T1000 (cell line): ENCODE data around the gene DOK6.
"Not testable (repeated sequence)": the region's sequence is repeated elsewhere in the genome, so short reads cannot be mapped to it uniquely, and the experiment has no call there.

Source experiments
- DNase-seq: peaks from one replicate; lab custom pipeline; 2025; ENCODE audit warnings: mixed read lengths; lab: John Stamatoyannopoulos, UW

The DOK6 gene

GRCh38 chr18:69400253-69400975 is at the start of gene DOK6:
TSS of gene DOK6 (plus strand) at chr18:69400888.
- peak; percentile 52 for DNase-seq

GRCh38 chr18:69353023-69353422 is 47.7 kb upstream of the DOK6 start:
- DNase-seq, result no peak

GRCh38 chr18:69357590-69357989 is 43.1 kb upstream of the DOK6 start:
- no peak for DNase-seq

- no peak for DNase-seq
Measured at GRCh38 chr18:69358212-69358895, 42.3 kb upstream of the DOK6 start.

- not testable (repeated sequence) for DNase-seq
Measured at GRCh38 chr18:69359768-69360167, 40.9 kb upstream of the DOK6 start.

GRCh38 chr18:69364930-69365329 is 35.8 kb upstream of the DOK6 start:
- no peak for DNase-seq

- no peak for DNase-seq
Measured at GRCh38 chr18:69365658-69366057, 35.0 kb upstream of the DOK6 start.

- DNase-seq, result no peak
Measured at GRCh38 chr18:69367104-69367503, 33.6 kb upstream of the DOK6 start.

GRCh38 chr18:69371729-69372128 is 29.0 kb upstream of the DOK6 start:
- DNase-seq, result no peak

- no peak for DNase-seq
Measured at GRCh38 chr18:69380324-69380723, 20.4 kb upstream of the DOK6 start.

GRCh38 chr18:69383186-69383585 is 17.5 kb upstream of the DOK6 start:
- DNase-seq, result no peak

GRCh38 chr18:69387186-69387585 is 13.5 kb upstream of the DOK6 start:
- no peak for DNase-seq

- no peak for DNase-seq
Measured at GRCh38 chr18:69388222-69388621, 12.5 kb upstream of the DOK6 start.

GRCh38 chr18:69397096-69397495 is 3.6 kb upstream of the DOK6 start:
- DNase-seq, result no peak

- no peak for DNase-seq
Measured at GRCh38 chr18:69399253-69399652, 1.4 kb upstream of the DOK6 start.

GRCh38 chr18:69400976-69401225 is 213 bp downstream of the DOK6 start:
- DNase-seq, result peak; percentile 36

- DNase-seq, result no peak
Measured at GRCh38 chr18:69401226-69401971, 711 bp downstream of the DOK6 start.

- no peak for DNase-seq
Measured at GRCh38 chr18:69401972-69402532, 1.4 kb downstream of the DOK6 start.

GRCh38 chr18:69402533-69402989 is 1.9 kb downstream of the DOK6 start:
- DNase-seq, result no peak

- DNase-seq, result no peak
Measured at GRCh38 chr18:69408522-69408921, 7.8 kb downstream of the DOK6 start.

- no peak for DNase-seq
Measured at GRCh38 chr18:69411199-69411598, 10.5 kb downstream of the DOK6 start.

- DNase-seq, result no peak
Measured at GRCh38 chr18:69414184-69414583, 13.5 kb downstream of the DOK6 start.

- DNase-seq, result no peak
Measured at GRCh38 chr18:69432847-69433246, 32.2 kb downstream of the DOK6 start.
